WTC11 (cell line): Measurements from ENCODE around the gene CIT. TPM values are rescaled to one million over a fixed set of nuclear protein-coding genes. Genes with fewer than 3 reads are reported as not detected.

ENCODE experiments used
- ATAC-seq: fragments of 200-7000 bp; cut with Tn5 transposase; 2 replicates; pipeline ENCODE4 v1.10.0; 2021; ENCODE audit warnings: mild to moderate bottlenecking, moderate library complexity
- CTCF ChIA-PET: fragments of 300-600 bp; sonication (Branson Sonifier 250); formaldehyde crosslinking; loops from one replicate; lab custom pipeline; 2021; ENCODE audit warnings: antibody characterized with exemption; lab: Charles Lee
- POLR2A ChIA-PET: fragments of 350-600 bp; sonication (Branson Sonifier 250); formaldehyde crosslinking; loops from one replicate; lab custom pipeline; 2021; ENCODE audit warnings: antibody characterized with exemption; lab: Charles Lee
- DNase-seq: peaks from one replicate; pipeline ENCODE4 v3.0.0; 2021; ENCODE audit warnings: low spot score
- H3K27ac Mint-ChIP-seq: 2 replicates; pipeline ENCODE4 v1.8.0; 2021; ENCODE audit warnings: mixed read lengths
- H3K27me3 Mint-ChIP-seq: 2 replicates; pipeline ENCODE4 v1.8.0; 2021; ENCODE audit warnings: low read depth, mild to moderate bottlenecking, moderate library complexity, mixed read lengths
- H3K36me3 Mint-ChIP-seq: 2 replicates; pipeline ENCODE4 v1.8.0; 2021; ENCODE audit warnings: mixed read lengths
- H3K4me1 Mint-ChIP-seq: 2 replicates; pipeline ENCODE4 v1.8.0; 2022; ENCODE audit warnings: mixed read lengths
- H3K4me3 Mint-ChIP-seq: 2 replicates; pipeline ENCODE4 v1.8.0; 2021; ENCODE audit warnings: mild to moderate bottlenecking, moderate library complexity, mixed read lengths
- H3K9me3 Mint-ChIP-seq: 2 replicates; pipeline ENCODE4 v1.8.0; 2021; ENCODE audit warnings: mixed read lengths
- ATF6 ChIP-seq: sonication (generic); formaldehyde crosslinking; IDR thresholded peaks from 2 replicates; pipeline ENCODE4 v1.8.1; 2023; ENCODE audit warnings: mild to moderate bottlenecking, missing genetic modification reagents
- HMGA2 ChIP-seq: fragments of 250-450 bp; sonication (Bioruptor Pico); IDR thresholded peaks from 2 replicates; pipeline ENCODE4 v1.4.0; 2021; ENCODE audit warnings: mild to moderate bottlenecking, moderate library complexity
- JAZF1 ChIP-seq: fragments of 250-450 bp; sonication (Bioruptor Pico); IDR thresholded peaks from 2 replicates; pipeline ENCODE4 v1.9.0; 2021; ENCODE audit warnings: moderate library complexity, mild to moderate bottlenecking, inconsistent platforms
- KAT7 ChIP-seq: sonication (generic); formaldehyde crosslinking; IDR thresholded peaks from 2 replicates; pipeline ENCODE4 v1.8.1; 2023; ENCODE audit warnings: missing genetic modification reagents, mild to moderate bottlenecking, borderline replicate concordance
- NFYB ChIP-seq: sonication (generic); formaldehyde crosslinking; conservative IDR thresholded peaks from 2 replicates; pipeline ENCODE4 v1.8.0; 2022; ENCODE audit warnings: low read depth, missing genetic modification reagents
- PRRX2 ChIP-seq: fragments of 250-450 bp; sonication (Bioruptor Pico); IDR thresholded peaks from 2 replicates; pipeline ENCODE4 v1.8.0; 2021; ENCODE audit warnings: mild to moderate bottlenecking
- RORB ChIP-seq: fragments of 250-450 bp; sonication (Bioruptor Pico); IDR thresholded peaks from 2 replicates; pipeline ENCODE4 v1.9.0; 2021; ENCODE audit warnings: mild to moderate bottlenecking
- SMAD3 ChIP-seq: sonication (generic); formaldehyde crosslinking; IDR thresholded peaks from 2 replicates; pipeline ENCODE4 v1.8.0; 2022; ENCODE audit warnings: missing genetic modification reagents, mild to moderate bottlenecking, borderline replicate concordance
- TEAD1 ChIP-seq: sonication (generic); formaldehyde crosslinking; IDR thresholded peaks from 2 replicates; pipeline ENCODE4 v1.8.0; 2022; ENCODE audit warnings: mild to moderate bottlenecking, missing genetic modification reagents
- ZNF121 ChIP-seq: sonication (generic); formaldehyde crosslinking; IDR thresholded peaks from 2 replicates; pipeline ENCODE4 v1.8.0; 2023; ENCODE audit warnings: missing genetic modification reagents
- ZNF396 ChIP-seq: fragments of 250-450 bp; sonication (Bioruptor Pico); IDR thresholded peaks from 2 replicates; pipeline ENCODE4 v1.8.0; 2021; ENCODE audit warnings: mild to moderate bottlenecking, moderate library complexity, borderline replicate concordance
- ZNF416 ChIP-seq: fragments of 250-450 bp; sonication (Bioruptor Pico); IDR thresholded peaks from 2 replicates; pipeline ENCODE4 v1.9.0; 2021; ENCODE audit warnings: mild to moderate bottlenecking, inconsistent platforms
- ZNF423 ChIP-seq: fragments of 250-450 bp; sonication (Bioruptor Pico); IDR thresholded peaks from 2 replicates; pipeline ENCODE4 v2.1.2; 2022; ENCODE audit warnings: mild to moderate bottlenecking, moderate library complexity
- ZNF671 ChIP-seq: fragments of 250-450 bp; sonication (Bioruptor Pico); IDR thresholded peaks from 2 replicates; pipeline ENCODE4 v1.8.0; 2021; ENCODE audit warnings: mild to moderate bottlenecking
- total RNA-seq: library from RNA; stranded (reverse); gene quantifications from 3 replicates; pipeline ENCODE4 v1.2.3, GENCODE V29; 2021
- TF ChIP-seq, protein P1 (sequence below): sonication (generic); formaldehyde crosslinking; IDR thresholded peaks from 2 replicates; pipeline ENCODE4 v1.8.0; 2022; ENCODE audit warnings: mild to moderate bottlenecking, missing genetic modification reagents
- TF ChIP-seq, protein P2 (sequence below): sonication (generic); formaldehyde crosslinking; IDR thresholded peaks from 2 replicates; pipeline ENCODE4 v1.8.1; 2022; ENCODE audit warnings: low read depth, missing genetic modification reagents, borderline replicate concordance
- TF ChIP-seq, protein P3 (sequence below): sonication (generic); formaldehyde crosslinking; IDR thresholded peaks from 2 replicates; pipeline ENCODE4 v1.8.1; 2022; ENCODE audit warnings: mild to moderate bottlenecking, moderate library complexity, missing genetic modification reagents
- TF ChIP-seq, protein P4 (sequence below): sonication (generic); formaldehyde crosslinking; IDR thresholded peaks from 2 replicates; pipeline ENCODE4 v1.8.0; 2023; ENCODE audit warnings: mild to moderate bottlenecking, missing genetic modification reagents

The CIT gene
- total RNA-seq, 1 experiment from 2014 or later: 65.4 TPM

DNA sequence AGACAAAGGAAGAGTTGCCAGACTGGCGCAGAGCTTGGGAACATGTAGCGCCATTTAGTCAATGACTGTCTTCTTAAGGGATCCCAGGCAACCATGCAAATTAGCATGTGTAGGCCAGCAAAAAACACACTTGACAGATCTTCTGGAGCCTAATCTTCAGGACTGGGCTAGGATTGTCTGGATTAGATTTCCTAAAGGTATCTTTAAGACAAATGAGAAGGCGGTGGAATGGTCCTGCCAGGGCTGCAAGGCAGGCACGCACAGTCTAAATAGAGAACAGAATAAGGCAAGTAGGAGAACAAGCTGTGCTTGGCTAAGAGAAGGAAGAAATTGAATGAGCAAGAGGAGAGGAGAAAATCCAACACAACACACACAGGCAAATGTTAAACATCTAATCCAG lies 80.0 kb downstream of the CIT start:
- peaks cover 12% of the 10 kb centered on the region; the same call in 1 of the 2 replicates for H3K36me3 Mint-ChIP-seq
- no peak overlapping the region for H3K4me3 Mint-ChIP-seq
- CTCF ChIA-PET: no interaction called here
- ATAC-seq: no peak
- H3K27ac Mint-ChIP-seq: no peak overlapping the region
- POLR2A ChIA-PET: no interaction called here
- no peaks in the 10 kb centered on the region for H3K27me3 Mint-ChIP-seq
- TF ChIP-seq, protein P1, sequence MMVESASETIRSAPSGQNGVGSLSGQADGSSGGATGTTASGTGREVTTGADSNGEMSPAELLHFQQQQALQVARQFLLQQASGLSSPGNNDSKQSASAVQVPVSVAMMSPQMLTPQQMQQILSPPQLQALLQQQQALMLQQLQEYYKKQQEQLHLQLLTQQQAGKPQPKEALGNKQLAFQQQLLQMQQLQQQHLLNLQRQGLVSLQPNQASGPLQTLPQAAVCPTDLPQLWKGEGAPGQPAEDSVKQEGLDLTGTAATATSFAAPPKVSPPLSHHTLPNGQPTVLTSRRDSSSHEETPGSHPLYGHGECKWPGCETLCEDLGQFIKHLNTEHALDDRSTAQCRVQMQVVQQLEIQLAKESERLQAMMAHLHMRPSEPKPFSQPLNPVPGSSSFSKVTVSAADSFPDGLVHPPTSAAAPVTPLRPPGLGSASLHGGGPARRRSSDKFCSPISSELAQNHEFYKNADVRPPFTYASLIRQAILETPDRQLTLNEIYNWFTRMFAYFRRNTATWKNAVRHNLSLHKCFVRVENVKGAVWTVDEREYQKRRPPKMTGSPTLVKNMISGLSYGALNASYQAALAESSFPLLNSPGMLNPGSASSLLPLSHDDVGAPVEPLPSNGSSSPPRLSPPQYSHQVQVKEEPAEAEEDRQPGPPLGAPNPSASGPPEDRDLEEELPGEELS (CRISPR knock-in tag): no peak
- TF ChIP-seq ATF6 (CRISPR knock-in tag) (no peak), JAZF1 (no peak), ZNF671 (no peak)
- TF ChIP-seq, all 79 proteins: peak for 0
- H3K9me3 Mint-ChIP-seq: no peaks in the 10 kb centered on the region
- no peak for DNase-seq
- H3K4me1 Mint-ChIP-seq: no peaks in the 10 kb centered on the region

DNA sequence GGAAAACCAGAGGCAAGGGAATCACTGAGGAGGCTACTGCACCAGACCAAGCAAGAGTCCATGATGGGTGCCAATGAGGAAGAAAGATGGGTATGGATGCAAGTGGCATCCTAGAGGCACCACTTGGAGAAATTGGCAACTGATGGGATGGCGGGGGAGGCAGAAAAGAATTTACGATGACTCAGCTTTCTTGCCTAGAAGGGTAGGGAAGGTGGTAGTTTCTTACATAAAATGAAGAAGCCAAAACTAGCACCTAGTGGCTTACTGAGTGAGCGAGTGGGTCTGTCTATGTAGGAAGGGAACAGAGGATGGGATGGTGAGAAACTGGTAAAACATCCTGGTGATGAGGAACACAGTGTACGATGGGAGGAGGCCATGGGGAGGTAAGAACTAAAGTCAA lies 80.8 kb downstream of the CIT start:
- no peak for DNase-seq
- Mint-ChIP-seq H3K36me3 (peaks cover 12% of the 10 kb centered on the region; the same call in 1 of the 2 replicates), H3K4me1 (no peaks in the 10 kb centered on the region), H3K4me3 (no peak overlapping the region), H3K27ac (no peak overlapping the region), H3K27me3 (no peaks in the 10 kb centered on the region), H3K9me3 (no peaks in the 10 kb centered on the region)
- no peak for ATAC-seq
- TF ChIP-seq TEAD1 (CRISPR knock-in tag) (no peak), ZNF416 (no peak), ZNF423 (CRISPR knock-in tag) (no peak), PRRX2 (no peak), NFYB (CRISPR knock-in tag) (no peak), KAT7 (CRISPR knock-in tag) (no peak), ZNF396 (no peak), RORB (no peak), HMGA2 (no peak), ZNF121 (CRISPR knock-in tag) (no peak), SMAD3 (CRISPR knock-in tag) (no peak)
- TF ChIP-seq, protein P2, sequence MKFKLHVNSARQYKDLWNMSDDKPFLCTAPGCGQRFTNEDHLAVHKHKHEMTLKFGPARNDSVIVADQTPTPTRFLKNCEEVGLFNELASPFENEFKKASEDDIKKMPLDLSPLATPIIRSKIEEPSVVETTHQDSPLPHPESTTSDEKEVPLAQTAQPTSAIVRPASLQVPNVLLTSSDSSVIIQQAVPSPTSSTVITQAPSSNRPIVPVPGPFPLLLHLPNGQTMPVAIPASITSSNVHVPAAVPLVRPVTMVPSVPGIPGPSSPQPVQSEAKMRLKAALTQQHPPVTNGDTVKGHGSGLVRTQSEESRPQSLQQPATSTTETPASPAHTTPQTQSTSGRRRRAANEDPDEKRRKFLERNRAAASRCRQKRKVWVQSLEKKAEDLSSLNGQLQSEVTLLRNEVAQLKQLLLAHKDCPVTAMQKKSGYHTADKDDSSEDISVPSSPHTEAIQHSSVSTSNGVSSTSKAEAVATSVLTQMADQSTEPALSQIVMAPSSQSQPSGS (CRISPR knock-in tag): no peak
- TF ChIP-seq, protein P3, sequence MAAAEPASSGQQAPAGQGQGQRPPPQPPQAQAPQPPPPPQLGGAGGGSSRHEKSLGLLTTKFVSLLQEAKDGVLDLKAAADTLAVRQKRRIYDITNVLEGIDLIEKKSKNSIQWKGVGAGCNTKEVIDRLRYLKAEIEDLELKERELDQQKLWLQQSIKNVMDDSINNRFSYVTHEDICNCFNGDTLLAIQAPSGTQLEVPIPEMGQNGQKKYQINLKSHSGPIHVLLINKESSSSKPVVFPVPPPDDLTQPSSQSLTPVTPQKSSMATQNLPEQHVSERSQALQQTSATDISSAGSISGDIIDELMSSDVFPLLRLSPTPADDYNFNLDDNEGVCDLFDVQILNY (CRISPR knock-in tag): no peak
- TF ChIP-seq, protein P4, sequence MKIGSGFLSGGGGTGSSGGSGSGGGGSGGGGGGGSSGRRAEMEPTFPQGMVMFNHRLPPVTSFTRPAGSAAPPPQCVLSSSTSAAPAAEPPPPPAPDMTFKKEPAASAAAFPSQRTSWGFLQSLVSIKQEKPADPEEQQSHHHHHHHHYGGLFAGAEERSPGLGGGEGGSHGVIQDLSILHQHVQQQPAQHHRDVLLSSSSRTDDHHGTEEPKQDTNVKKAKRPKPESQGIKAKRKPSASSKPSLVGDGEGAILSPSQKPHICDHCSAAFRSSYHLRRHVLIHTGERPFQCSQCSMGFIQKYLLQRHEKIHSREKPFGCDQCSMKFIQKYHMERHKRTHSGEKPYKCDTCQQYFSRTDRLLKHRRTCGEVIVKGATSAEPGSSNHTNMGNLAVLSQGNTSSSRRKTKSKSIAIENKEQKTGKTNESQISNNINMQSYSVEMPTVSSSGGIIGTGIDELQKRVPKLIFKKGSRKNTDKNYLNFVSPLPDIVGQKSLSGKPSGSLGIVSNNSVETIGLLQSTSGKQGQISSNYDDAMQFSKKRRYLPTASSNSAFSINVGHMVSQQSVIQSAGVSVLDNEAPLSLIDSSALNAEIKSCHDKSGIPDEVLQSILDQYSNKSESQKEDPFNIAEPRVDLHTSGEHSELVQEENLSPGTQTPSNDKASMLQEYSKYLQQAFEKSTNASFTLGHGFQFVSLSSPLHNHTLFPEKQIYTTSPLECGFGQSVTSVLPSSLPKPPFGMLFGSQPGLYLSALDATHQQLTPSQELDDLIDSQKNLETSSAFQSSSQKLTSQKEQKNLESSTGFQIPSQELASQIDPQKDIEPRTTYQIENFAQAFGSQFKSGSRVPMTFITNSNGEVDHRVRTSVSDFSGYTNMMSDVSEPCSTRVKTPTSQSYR (CRISPR knock-in tag): no peak
- ChIA-PET CTCF (interaction anchor here (1.9 kb wide), 1 partner anchor 16 kb away, joined by 6 read pairs; no protein-coding TSS in a partner anchor), POLR2A (no interaction called here)
